Panc1 (cell line): ENCODE measurements around the gene SKAP1. TPM values are rescaled to one million over a fixed set of nuclear protein-coding genes. Genes with fewer than 3 reads are reported as not detected.

Experiments
- ATAC-seq: fragments of 200-7000 bp; cut with Tn5 transposase; 2 replicates; pipeline ENCODE4 v1.9.1; 2020; ENCODE audit warnings: mild to moderate bottlenecking, moderate library complexity
- BruUV-seq: library from RNA; stranded (reverse); fragments of 400-500 nt; replicated peaks from 2 replicates; lab custom pipeline; 2021; lab: Mats Ljungman, UMichigan
- CTCF ChIA-PET: fragments of 300-600 bp; sonication (Branson Sonifier 250); formaldehyde crosslinking; loops from one replicate; lab custom pipeline; 2022; ENCODE audit warnings: antibody characterized with exemption; lab: Charles Lee
- POLR2A ChIA-PET: fragments of 300-600 bp; sonication (Branson Sonifier 250); formaldehyde crosslinking; loops from one replicate; lab custom pipeline; 2022; ENCODE audit warnings: antibody characterized with exemption; lab: Charles Lee
- DNase-seq: peaks from one replicate; pipeline ENCODE4 v3.0.0-alpha.2; 2010; ENCODE audit warnings: low read depth, low spot score
- H3K27ac ChIP-seq: 2 replicates; pipeline ENCODE4 v1.5.1; 2011; ENCODE audit warnings: mild to moderate bottlenecking, low read length, inconsistent platforms
- H3K27me3 ChIP-seq: fragments of 200-500 bp; sonication (Bioruptor generic); 2 replicates; pipeline ENCODE4 v1.6.0; 2014; ENCODE audit warnings: low read length, inconsistent platforms; ENCODE audit not compliant: control insufficient read depth, insufficient read depth
- H3K36me3 ChIP-seq: fragments of 200-500 bp; sonication (Bioruptor generic); 2 replicates; pipeline ENCODE4 v1.5.1; 2014; ENCODE audit warnings: inconsistent platforms, mild to moderate bottlenecking, low read length, moderate library complexity; ENCODE audit not compliant: control insufficient read depth, insufficient read depth
- H3K4me1 ChIP-seq: 2 replicates; pipeline ENCODE4 v1.5.1; 2011; ENCODE audit warnings: inconsistent platforms, mild to moderate bottlenecking, low read length, moderate library complexity; ENCODE audit not compliant: control insufficient read depth, insufficient read depth
- H3K4me3 ChIP-seq, 2 experiments: 2 replicates each; pipeline ENCODE4 v1.5.1; 2011 to 2012; ENCODE audit warnings: low read depth in 2 of 2, low read length in 2 of 2, mild to moderate bottlenecking in 2 of 2, inconsistent platforms in 1 of 2, moderate library complexity in 1 of 2
- H3K9me3 ChIP-seq: fragments of 200-500 bp; sonication (Bioruptor generic); 2 replicates; pipeline ENCODE4 v1.5.1; 2014; ENCODE audit warnings: low read depth, mild to moderate bottlenecking, inconsistent platforms, low read length, moderate library complexity; ENCODE audit not compliant: control insufficient read depth, insufficient read depth
- POLR2AphosphoS5 ChIP-seq: IDR thresholded peaks from 2 replicates; pipeline ENCODE4 v1.6.1; 2012; ENCODE audit warnings: mild to moderate bottlenecking, low read depth, low read length, moderate library complexity
- SIN3A ChIP-seq: IDR thresholded peaks from 2 replicates; pipeline ENCODE4 v1.6.1; 2012; ENCODE audit warnings: low read depth, mild to moderate bottlenecking, low read length, moderate library complexity, borderline replicate concordance; ENCODE audit not compliant: insufficient read depth
- TCF7L2 ChIP-seq: IDR thresholded peaks from 2 replicates; pipeline ENCODE4 v1.6.1; 2011; ENCODE audit warnings: mild to moderate bottlenecking, low read depth, low read length, inconsistent platforms
- in situ Hi-C: cut with HindIII; loops from 2 replicates; pipeline ENCODE4 v1.10.0; 2016; ENCODE audit warnings: low sequenced_read_pairs, low pct_unique_long_range_greater_than_20kb
- intact Hi-C: fragments of 100-400 bp; cut with micrococcal nuclease; formaldehyde crosslinking; loops from one replicate; pipeline ENCODE4 v1.10.0; 2022; ENCODE audit not compliant: unreplicated experiment
- total RNA-seq: library from RNA; stranded (reverse); gene quantifications from one replicate; pipeline ENCODE4 v1.2.1, GENCODE V29; 2021; ENCODE audit not compliant: unreplicated experiment
- TF ChIP-seq, protein P1 (sequence below): fragments of 450-650 bp; IDR thresholded peaks from 2 replicates; pipeline ENCODE4 v1.5.1; 2017; ENCODE audit warnings: mild to moderate bottlenecking
- TF ChIP-seq, protein P2 (sequence below), 2 experiments: IDR thresholded peaks; 2 replicates each; pipeline ENCODE4 v1.6.1; 2011 to 2012; ENCODE audit warnings: low read depth in 2 of 2, control low read depth in 1 of 2, low read length in 1 of 2, mild to moderate bottlenecking in 1 of 2, moderate library complexity in 1 of 2; ENCODE audit not compliant: insufficient read depth in 1 of 2

The SKAP1 gene
- total RNA-seq, 1 experiment from 2014 or later: 0.90 TPM

- BruUV-seq: no TSS peak
- TF ChIP-seq, protein P1, sequence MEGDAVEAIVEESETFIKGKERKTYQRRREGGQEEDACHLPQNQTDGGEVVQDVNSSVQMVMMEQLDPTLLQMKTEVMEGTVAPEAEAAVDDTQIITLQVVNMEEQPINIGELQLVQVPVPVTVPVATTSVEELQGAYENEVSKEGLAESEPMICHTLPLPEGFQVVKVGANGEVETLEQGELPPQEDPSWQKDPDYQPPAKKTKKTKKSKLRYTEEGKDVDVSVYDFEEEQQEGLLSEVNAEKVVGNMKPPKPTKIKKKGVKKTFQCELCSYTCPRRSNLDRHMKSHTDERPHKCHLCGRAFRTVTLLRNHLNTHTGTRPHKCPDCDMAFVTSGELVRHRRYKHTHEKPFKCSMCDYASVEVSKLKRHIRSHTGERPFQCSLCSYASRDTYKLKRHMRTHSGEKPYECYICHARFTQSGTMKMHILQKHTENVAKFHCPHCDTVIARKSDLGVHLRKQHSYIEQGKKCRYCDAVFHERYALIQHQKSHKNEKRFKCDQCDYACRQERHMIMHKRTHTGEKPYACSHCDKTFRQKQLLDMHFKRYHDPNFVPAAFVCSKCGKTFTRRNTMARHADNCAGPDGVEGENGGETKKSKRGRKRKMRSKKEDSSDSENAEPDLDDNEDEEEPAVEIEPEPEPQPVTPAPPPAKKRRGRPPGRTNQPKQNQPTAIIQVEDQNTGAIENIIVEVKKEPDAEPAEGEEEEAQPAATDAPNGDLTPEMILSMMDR: no peak
- TF ChIP-seq TCF7L2 (no peak), SIN3A (no peak), POLR2AphosphoS5 (no peak)
- TF ChIP-seq, protein P2, sequence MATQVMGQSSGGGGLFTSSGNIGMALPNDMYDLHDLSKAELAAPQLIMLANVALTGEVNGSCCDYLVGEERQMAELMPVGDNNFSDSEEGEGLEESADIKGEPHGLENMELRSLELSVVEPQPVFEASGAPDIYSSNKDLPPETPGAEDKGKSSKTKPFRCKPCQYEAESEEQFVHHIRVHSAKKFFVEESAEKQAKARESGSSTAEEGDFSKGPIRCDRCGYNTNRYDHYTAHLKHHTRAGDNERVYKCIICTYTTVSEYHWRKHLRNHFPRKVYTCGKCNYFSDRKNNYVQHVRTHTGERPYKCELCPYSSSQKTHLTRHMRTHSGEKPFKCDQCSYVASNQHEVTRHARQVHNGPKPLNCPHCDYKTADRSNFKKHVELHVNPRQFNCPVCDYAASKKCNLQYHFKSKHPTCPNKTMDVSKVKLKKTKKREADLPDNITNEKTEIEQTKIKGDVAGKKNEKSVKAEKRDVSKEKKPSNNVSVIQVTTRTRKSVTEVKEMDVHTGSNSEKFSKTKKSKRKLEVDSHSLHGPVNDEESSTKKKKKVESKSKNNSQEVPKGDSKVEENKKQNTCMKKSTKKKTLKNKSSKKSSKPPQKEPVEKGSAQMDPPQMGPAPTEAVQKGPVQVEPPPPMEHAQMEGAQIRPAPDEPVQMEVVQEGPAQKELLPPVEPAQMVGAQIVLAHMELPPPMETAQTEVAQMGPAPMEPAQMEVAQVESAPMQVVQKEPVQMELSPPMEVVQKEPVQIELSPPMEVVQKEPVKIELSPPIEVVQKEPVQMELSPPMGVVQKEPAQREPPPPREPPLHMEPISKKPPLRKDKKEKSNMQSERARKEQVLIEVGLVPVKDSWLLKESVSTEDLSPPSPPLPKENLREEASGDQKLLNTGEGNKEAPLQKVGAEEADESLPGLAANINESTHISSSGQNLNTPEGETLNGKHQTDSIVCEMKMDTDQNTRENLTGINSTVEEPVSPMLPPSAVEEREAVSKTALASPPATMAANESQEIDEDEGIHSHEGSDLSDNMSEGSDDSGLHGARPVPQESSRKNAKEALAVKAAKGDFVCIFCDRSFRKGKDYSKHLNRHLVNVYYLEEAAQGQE (IDR thresholded peaks at IDR 0.05; ENCODE audit: insufficient read depth in 1 of 2, low read depth in 2 of 2, low read length in 1 of 2): no peak
- Histone ChIP-seq H3K4me1 (peaks cover 11% of the 10 kb centered on the region), H3K9me3 (no peaks in the 10 kb centered on the region), H3K27me3 (0 out of 2 replicates have a peak, but pooled peaks cover 2% of the 10 kb centered on the region), H3K36me3 (no peaks in the 10 kb centered on the region), H3K4me3 (no peak overlapping the region), H3K27ac (no peak overlapping the region)
- POLR2A ChIA-PET: no interaction called here
- intact Hi-C loops (no loop called here), in situ Hi-C loops (no loop called here)
- CTCF ChIA-PET: interaction anchor here (1.1 kb wide), 1 partner anchor 97 kb away, joined by 3 read pairs; no protein-coding TSS in a partner anchor
- DNase-seq (no peak), ATAC-seq (0 out of 2 replicates have a peak, but pooled peaks have one; percentile 19)
Measured at GRCh38 chr17:48162306-48162934, 267.6 kb downstream of the SKAP1 start.

- no TSS peak for BruUV-seq
- intact Hi-C loops: no loop called here
- CTCF ChIA-PET: interaction anchor here (0.6 kb wide), 1 partner anchor 190 kb away, joined by 9 read pairs; no protein-coding TSS in a partner anchor
- Histone ChIP-seq H3K4me3 (no peak overlapping the region), H3K9me3 (no peaks in the 10 kb centered on the region), H3K36me3 (no peaks in the 10 kb centered on the region), H3K27ac (no peak overlapping the region), H3K27me3 (0 out of 2 replicates have a peak, but pooled peaks cover 2% of the 10 kb centered on the region), H3K4me1 (peaks cover 11% of the 10 kb centered on the region)
- ATAC-seq (no peak), DNase-seq (no peak)
- no peak for TF ChIP-seq POLR2AphosphoS5
- TF ChIP-seq, protein P2 (IDR thresholded peaks at IDR 0.05; ENCODE audit: insufficient read depth in 1 of 2, low read depth in 2 of 2, low read length in 1 of 2): no peak
- TF ChIP-seq, protein P1: no peak
- no peak for TF ChIP-seq TCF7L2
- no peak for TF ChIP-seq SIN3A
- POLR2A ChIA-PET: no interaction called here
- in situ Hi-C loops: no loop called here
Measured at GRCh38 chr17:48161127-48161905, 268.7 kb downstream of the SKAP1 start.
